ENCODE measurements around the gene KIAA0753.

The KIAA0753 gene

DNA sequence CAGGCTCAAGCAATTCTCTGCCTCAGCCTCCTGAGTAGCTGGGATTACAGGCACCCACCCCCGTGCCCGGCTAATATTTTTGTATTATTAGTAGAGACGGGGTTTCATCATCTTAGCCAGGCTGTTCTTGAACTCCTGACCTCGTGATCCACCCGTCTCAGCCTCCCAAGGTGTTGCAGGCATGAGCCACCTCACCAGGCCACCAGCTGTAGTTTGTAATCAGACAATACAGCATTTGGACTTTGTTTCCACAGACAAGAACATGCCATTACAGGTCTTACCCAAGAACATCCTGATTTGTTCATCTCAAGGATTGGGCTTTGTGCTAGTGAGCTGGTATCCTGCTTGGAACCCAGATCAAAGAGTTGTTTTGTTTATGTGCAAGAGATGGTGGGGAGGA, 41.2 kb upstream of the KIAA0753 start:
- Histone ChIP-seq H3K9ac (ENCODE audit: low read length) (no peak overlapping the region), H3K27ac (ENCODE audit: low read length) (no peak overlapping the region), H3K9me3 (ENCODE audit: insufficient read depth, low read length) (no peaks in the 10 kb centered on the region), H4K20me1 (ENCODE audit: insufficient read depth, low read length) (no peaks in the 10 kb centered on the region), H3K4me2 (ENCODE audit: low read length) (no peak overlapping the region), H3K4me1 (ENCODE audit: low read length) (no peaks in the 10 kb centered on the region), H2AFZ (ENCODE audit: low read depth, low read length) (no peak overlapping the region), H3K36me3 (replicated peaks; ENCODE audit: low read depth, low read length) (no peaks in the 10 kb centered on the region), H3K79me2 (ENCODE audit: low read length) (no peaks in the 10 kb centered on the region), H3K4me3 (ENCODE audit: low read length) (no peak overlapping the region), H3K27me3 (ENCODE audit: low read depth, low read length) (no peaks in the 10 kb centered on the region)
- TF ChIP-seq, protein P1, sequence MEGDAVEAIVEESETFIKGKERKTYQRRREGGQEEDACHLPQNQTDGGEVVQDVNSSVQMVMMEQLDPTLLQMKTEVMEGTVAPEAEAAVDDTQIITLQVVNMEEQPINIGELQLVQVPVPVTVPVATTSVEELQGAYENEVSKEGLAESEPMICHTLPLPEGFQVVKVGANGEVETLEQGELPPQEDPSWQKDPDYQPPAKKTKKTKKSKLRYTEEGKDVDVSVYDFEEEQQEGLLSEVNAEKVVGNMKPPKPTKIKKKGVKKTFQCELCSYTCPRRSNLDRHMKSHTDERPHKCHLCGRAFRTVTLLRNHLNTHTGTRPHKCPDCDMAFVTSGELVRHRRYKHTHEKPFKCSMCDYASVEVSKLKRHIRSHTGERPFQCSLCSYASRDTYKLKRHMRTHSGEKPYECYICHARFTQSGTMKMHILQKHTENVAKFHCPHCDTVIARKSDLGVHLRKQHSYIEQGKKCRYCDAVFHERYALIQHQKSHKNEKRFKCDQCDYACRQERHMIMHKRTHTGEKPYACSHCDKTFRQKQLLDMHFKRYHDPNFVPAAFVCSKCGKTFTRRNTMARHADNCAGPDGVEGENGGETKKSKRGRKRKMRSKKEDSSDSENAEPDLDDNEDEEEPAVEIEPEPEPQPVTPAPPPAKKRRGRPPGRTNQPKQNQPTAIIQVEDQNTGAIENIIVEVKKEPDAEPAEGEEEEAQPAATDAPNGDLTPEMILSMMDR (IDR thresholded peaks at IDR 0.05; ENCODE audit: low read depth, low read length), result no peak
- no peak for TF ChIP-seq EZH2phosphoT487 (IDR thresholded peaks at IDR 0.05; ENCODE audit: low read depth)

DNA sequence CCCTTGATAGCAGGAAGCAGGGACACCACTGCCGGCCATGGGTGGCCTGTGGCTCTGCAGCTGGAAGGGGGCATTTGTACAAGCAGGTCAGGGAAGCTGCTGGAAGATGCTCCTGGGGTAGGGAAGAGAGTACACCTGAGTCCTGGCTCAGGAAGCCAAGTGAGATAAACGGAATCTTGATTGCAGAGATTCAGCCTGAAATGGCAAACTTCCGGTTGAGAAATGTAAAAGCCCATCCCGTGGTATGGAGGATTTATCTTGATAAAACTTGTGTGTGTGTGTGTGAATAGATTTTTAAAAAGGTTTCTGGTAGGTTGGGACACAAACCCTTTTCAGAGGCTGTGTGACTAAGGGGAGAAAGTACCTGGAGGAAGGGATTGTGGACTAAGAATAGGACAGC, 40.7 kb upstream of the KIAA0753 start:
- no peak overlapping the region for H3K27ac ChIP-seq (ENCODE audit: low read length)
- no peak overlapping the region for H2AFZ ChIP-seq (ENCODE audit: low read depth, low read length)
- TF ChIP-seq, protein P1 (IDR thresholded peaks at IDR 0.05; ENCODE audit: low read depth, low read length), result no peak
- no peak for TF ChIP-seq EZH2phosphoT487 (IDR thresholded peaks at IDR 0.05; ENCODE audit: low read depth)
- H3K9me3 ChIP-seq (ENCODE audit: insufficient read depth, low read length), result no peaks in the 10 kb centered on the region
- H3K4me3 ChIP-seq (ENCODE audit: low read length), result no peak overlapping the region
- no peak overlapping the region for H3K9ac ChIP-seq (ENCODE audit: low read length)
- H3K4me1 ChIP-seq (ENCODE audit: low read length), result no peaks in the 10 kb centered on the region
- H4K20me1 ChIP-seq (ENCODE audit: insufficient read depth, low read length), result no peaks in the 10 kb centered on the region
- H3K36me3 ChIP-seq (replicated peaks; ENCODE audit: low read depth, low read length), result no peaks in the 10 kb centered on the region
- no peak overlapping the region for H3K4me2 ChIP-seq (ENCODE audit: low read length)
- no peaks in the 10 kb centered on the region for H3K27me3 ChIP-seq (ENCODE audit: low read depth, low read length)
- H3K79me2 ChIP-seq (ENCODE audit: low read length), result no peaks in the 10 kb centered on the region

DNA sequence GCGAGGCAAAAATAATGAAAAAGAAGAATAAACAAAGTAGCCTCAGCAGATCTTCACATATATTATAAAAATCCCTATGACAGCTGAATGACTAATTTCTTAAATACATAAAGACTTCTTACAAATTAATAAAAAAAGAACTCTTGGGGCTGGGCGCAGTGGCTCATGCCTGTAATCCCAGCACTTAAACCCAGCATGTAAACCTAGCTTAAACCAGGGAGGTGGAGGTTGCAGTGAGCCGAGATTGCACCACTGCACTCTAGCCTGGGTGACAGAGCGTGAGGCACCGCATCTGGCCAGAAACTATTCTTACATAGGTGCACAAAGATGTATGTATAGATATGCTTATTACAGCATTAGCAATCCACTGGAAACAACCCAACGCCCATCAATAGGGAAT, 38.7 kb upstream of the KIAA0753 start:
- H3K27me3 ChIP-seq (ENCODE audit: low read depth, low read length), result no peaks in the 10 kb centered on the region
- no peaks in the 10 kb centered on the region for H3K4me1 ChIP-seq (ENCODE audit: low read length)
- no peaks in the 10 kb centered on the region for H3K79me2 ChIP-seq (ENCODE audit: low read length)
- no peak overlapping the region for H3K27ac ChIP-seq (ENCODE audit: low read length)
- no peak overlapping the region for H3K4me2 ChIP-seq (ENCODE audit: low read length)
- H3K9ac ChIP-seq (ENCODE audit: low read length), result no peak overlapping the region
- H3K4me3 ChIP-seq (ENCODE audit: low read length), result no peak overlapping the region
- TF ChIP-seq EZH2phosphoT487 (IDR thresholded peaks at IDR 0.05; ENCODE audit: low read depth), result no peak
- TF ChIP-seq, protein P1 (IDR thresholded peaks at IDR 0.05; ENCODE audit: low read depth, low read length), result no peak
- no peak overlapping the region for H2AFZ ChIP-seq (ENCODE audit: low read depth, low read length)
- H3K36me3 ChIP-seq (replicated peaks; ENCODE audit: low read depth, low read length), result no peaks in the 10 kb centered on the region
- H3K9me3 ChIP-seq (ENCODE audit: insufficient read depth, low read length), result no peaks in the 10 kb centered on the region
- no peaks in the 10 kb centered on the region for H4K20me1 ChIP-seq (ENCODE audit: insufficient read depth, low read length)

DNA sequence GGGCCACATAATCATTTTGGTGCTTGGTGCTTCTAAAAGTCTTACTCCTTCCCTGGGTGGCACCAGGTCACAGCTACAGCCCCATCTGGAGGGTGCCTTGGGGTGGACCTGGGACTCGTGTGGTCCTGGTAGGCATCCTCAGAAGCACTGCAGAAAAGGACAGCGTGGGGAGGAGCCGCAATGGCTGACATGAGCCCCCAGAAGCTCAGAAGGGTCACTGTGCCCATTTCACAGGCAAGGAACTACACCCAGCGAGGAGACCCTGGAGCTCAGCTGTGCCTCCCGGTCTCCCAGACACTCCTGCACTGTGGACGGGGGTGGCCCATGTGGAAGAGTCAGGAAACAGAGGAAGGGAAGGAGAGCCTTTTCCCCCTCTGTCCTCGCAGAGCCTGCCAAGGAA, 37.4 kb upstream of the KIAA0753 start:
- no peak for TF ChIP-seq EZH2phosphoT487 (IDR thresholded peaks at IDR 0.05; ENCODE audit: low read depth)
- TF ChIP-seq, protein P1 (IDR thresholded peaks at IDR 0.05; ENCODE audit: low read depth, low read length), result no peak
- Histone ChIP-seq H4K20me1 (ENCODE audit: insufficient read depth, low read length) (no peaks in the 10 kb centered on the region), H3K9me3 (ENCODE audit: insufficient read depth, low read length) (no peaks in the 10 kb centered on the region), H3K9ac (ENCODE audit: low read length) (no peak overlapping the region), H3K36me3 (replicated peaks; ENCODE audit: low read depth, low read length) (no peaks in the 10 kb centered on the region), H3K4me2 (ENCODE audit: low read length) (no peak overlapping the region), H2AFZ (ENCODE audit: low read depth, low read length) (no peak overlapping the region), H3K4me3 (ENCODE audit: low read length) (no peak overlapping the region), H3K27me3 (ENCODE audit: low read depth, low read length) (no peaks in the 10 kb centered on the region), H3K27ac (ENCODE audit: low read length) (no peak overlapping the region), H3K79me2 (ENCODE audit: low read length) (no peaks in the 10 kb centered on the region), H3K4me1 (ENCODE audit: low read length) (no peaks in the 10 kb centered on the region)
